HG02870 (cell line): ENCODE measurements around the gene SLC6A2.
"Not testable (repeated sequence)": the region's sequence is repeated elsewhere in the genome, so short reads cannot be mapped to it uniquely, and the experiment has no call there.

Experiments used
- ATAC-seq: cut with Tn5 transposase; IDR thresholded peaks from one replicate; pipeline ENCODE4 v1.9.1; 2021; ENCODE audit warnings: mild to moderate bottlenecking, moderate library complexity; ENCODE audit not compliant: unreplicated experiment

The SLC6A2 gene

GRCh38 chr16:55655897-55656681, at the start of gene SLC6A2:
Gene SLC6A2, plus strand, starts transcription at chr16:55655988. Its CDS starts 707 bp downstream, at chr16:55656695.
- ATAC-seq, result no peak

DNA sequence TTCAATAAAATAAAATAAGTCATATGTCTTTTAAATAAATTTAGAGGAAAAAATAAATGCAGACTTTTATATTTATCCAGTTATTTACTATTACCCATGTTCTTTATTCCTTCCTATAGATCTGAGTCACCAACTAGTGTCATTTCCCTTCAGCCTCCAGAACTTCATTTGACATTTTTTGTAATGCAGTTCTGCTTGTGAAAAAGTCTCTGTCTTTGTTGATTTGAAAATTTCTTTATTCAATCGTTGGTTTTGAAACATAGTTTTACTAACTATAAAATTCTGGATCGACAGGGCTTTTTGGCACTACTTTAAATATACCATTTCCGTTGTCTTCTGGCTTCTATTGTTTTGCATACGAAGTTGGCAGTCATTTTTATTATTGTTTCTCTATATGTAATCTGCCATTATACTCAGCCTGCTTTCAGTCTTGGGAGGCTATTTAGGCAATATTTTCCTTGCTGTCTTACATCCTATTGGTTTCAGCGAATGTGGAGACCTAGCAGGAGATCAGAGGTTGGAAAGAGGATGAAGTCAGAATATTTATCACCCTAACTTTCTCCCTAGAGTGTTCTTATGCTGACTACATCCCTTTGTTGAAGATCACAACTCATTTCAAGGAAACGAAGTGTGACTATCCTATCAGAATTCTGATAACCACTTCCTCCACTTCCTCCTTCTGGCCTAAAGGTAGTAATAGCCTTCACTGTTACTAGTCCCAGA, 42.0 kb upstream of the SLC6A2 start:
- no peak for ATAC-seq

DNA sequence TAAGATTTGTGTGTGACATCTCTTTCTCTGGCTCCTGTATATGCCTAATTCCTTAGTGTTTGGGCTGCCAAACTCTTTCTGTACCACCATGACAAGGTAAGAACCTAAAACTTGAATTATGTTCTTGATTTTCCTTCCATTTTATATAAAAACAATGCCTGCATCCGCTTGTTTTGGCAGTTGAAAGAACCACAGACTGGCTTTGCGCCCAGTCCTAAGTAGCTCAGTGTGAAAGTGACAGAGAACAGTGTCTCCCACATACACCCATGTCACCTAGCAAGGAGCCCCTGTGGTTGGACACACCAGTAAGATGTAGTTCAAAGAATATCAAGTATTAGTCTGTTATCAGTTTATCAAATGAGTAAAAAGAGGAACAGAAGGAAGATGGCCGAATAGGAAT, 40.7 kb upstream of the SLC6A2 start:
- ATAC-seq, result no peak

- not testable (repeated sequence) for ATAC-seq
Measured at GRCh38 chr16:55615670-55616069, 40.1 kb upstream of the SLC6A2 start.

DNA sequence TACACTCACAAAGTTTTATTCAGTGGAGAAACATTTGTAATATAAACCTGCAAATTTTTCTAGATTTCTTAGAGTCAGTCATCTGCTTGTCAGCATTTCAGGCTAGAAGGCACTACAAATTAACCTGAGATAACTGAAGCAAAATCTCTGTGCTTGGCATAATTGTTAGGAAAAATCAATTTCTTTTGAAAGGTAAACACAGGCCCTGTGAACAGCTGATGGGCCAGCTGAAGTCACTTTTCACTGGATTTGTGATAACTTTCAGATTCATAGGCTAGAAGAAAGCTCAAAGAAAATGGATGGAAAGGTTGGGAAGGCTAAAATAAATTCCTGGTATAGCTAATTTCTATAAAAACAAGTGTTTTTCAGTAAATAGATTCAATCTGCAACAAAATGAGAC, 34.0 kb upstream of the SLC6A2 start:
- ATAC-seq, result no peak

DNA sequence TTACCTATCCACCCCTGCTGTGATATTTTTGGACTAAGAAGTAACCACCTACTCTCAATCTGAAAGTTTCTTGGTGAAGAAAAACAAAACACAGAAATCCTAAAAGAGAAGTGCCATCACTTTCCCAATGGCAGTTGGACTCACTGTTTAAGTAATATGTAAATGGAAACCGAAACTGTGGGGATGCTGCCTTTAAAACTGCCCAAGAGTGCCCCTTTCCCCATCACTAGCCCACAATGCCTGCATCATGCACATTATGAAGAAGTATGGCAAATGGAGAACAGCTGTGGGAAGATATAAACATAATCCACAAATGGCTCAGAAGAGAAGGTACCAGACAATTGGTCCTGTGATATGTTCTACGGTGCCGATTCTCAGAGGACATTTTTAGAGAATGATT, 33.5 kb upstream of the SLC6A2 start:
- no peak for ATAC-seq

GRCh38 chr16:55622930-55623561, 32.7 kb upstream of the SLC6A2 start:
- ATAC-seq, result no peak

- ATAC-seq, result no peak
Measured at GRCh38 chr16:55623640-55624039, 32.1 kb upstream of the SLC6A2 start.

GRCh38 chr16:55624696-55625095, 31.1 kb upstream of the SLC6A2 start:
- ATAC-seq, result no peak

DNA sequence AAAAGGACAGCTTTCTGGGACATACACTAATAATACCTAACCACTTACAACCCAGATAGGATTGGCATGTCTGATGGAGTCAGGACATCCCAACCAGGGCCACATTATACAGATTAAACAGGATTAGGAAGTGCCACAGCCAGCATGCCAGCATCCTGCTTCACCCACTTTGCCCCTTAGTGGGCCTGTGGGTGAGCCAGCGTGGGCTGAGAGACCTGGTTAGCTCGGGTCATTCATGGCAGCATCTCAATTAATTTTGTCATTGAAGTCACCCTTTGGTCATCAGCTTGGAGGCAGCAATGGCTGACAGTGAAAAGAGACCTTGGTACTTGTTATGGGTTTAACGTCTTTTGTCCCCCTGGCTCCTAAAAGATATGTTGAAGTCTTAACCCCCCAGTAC, 29.9 kb upstream of the SLC6A2 start:
- no peak for ATAC-seq

GRCh38 chr16:55628306-55628968, 27.4 kb upstream of the SLC6A2 start:
- ATAC-seq, result no peak

- ATAC-seq, result no peak
Measured at GRCh38 chr16:55630774-55631173, 25.0 kb upstream of the SLC6A2 start.

DNA sequence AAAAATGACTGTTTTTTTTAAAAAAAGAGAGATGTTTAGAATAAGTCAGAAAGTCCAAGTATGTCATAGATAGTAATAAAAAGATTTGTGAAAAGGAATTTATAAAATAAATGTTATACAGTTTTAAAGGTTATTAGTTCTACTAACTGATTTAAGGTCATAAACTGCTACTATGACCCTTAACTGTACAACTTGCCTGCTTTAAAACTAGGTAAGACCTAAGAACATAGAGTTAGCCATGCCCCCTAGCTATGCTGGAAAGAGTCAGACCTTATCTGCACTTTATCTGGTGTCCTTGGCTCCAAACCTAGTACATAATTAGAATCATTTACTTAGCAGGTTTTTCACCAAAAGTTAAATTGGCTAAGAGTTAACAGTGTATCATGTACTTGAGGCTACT, 23.5 kb upstream of the SLC6A2 start:
- no peak for ATAC-seq

DNA sequence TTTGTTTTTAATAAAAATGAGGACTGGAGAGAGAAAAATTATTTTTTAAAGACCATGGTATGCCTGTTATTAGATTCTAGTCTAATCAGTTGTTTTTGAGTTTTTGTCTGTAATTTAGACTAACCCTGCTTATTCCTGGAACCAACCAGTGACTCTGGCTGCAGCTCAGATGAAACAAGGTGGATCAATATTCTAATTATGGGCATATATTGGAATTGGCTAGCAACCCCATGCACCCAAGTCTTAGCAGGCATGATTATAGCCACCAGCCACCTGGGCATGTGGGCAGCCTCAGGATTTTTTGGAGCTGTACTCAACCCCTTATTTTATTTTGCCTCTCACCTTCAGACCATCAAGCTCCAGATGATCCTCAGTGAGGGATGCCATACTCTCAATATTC, 21.6 kb upstream of the SLC6A2 start:
- no peak for ATAC-seq

DNA sequence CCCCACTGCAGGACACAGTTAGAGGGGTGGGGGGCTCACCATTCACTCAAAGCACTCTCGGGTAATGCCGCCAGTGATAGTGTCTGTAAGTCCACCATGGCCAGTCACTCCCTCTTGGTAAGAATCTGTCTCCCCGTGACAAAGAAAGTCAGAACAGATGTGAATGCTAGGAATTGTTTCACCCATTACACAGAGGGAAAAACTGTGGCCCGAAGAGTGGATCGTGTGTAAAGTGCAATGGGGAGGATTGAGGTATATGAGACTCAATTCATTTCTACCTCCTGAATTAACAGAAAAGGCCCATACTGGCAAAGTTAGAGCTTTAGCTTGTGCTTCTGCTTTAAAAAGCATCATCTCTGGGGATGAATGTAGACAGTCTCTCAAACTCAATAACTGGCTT, 17.5 kb upstream of the SLC6A2 start:
- no peak for ATAC-seq

- no peak for ATAC-seq
Measured at GRCh38 chr16:55640701-55641327, 15.0 kb upstream of the SLC6A2 start.

- no peak for ATAC-seq
Measured at GRCh38 chr16:55641430-55642056, 14.2 kb upstream of the SLC6A2 start.

GRCh38 chr16:55642611-55643010, 13.2 kb upstream of the SLC6A2 start:
- no peak for ATAC-seq

- no peak for ATAC-seq
Measured at GRCh38 chr16:55643161-55643970, 12.4 kb upstream of the SLC6A2 start.

DNA sequence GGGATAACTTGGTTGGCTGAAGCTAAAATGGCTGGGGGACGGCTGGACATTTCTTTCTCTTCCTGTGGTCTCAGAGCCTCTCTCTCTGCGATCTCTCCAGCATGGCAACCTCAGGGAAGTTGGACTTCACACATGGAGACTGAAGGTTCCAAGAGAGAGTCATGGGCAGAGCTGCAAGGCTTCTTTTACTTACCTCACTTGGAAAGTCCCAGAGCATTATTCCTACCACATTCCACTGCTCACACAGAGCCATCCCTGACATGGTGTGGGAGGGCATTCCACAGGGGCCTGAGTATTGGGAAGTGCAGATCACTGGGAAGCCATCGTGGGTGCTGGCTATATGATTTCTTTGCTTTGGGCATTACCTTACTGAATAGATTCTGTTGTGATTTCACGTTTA, 9.8 kb upstream of the SLC6A2 start:
- ATAC-seq, result no peak
